ENCODE results near the gene HCST. TPM values are rescaled to one million over a fixed set of nuclear protein-coding genes. Genes with fewer than 3 reads are reported as not detected.

Gene HCST
- total RNA-seq, 2 donors from 2014 or later: 4.9 TPM; not detected in 1

DNA sequence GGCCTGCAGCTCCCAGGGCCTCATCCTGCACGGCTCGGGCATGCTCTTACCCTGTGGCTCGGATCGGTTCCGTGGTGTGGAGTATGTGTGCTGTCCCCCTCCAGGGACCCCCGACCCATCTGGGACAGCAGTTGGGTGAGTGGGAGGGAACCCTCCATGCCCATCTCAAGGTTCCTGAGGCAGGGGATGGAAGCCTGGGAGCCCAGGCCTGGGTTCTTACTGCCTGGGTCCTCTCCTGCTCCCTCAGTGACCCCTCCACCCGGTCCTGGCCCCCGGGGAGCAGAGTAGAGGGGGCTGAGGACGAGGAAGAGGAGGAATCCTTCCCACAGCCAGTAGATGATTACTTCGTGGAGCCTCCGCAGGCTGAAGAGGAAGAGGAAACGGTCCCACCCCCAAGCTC is 30.7 kb upstream of the HCST start:
- Histone ChIP-seq H3K4me3 (no peak overlapping the region), H3K27me3 (replicated peaks; ENCODE audit: insufficient read depth) (no peaks in the 10 kb centered on the region), H3K9me3 (no peaks in the 10 kb centered on the region), H3K27ac (no peak overlapping the region), H3K36me3 (no peaks in the 10 kb centered on the region), H3K4me1 (replicated peaks) (peaks cover 15% of the 10 kb centered on the region)
- WGBS: 90% methylated on average over 11 of the region's 12 CpGs
- no peak for TF ChIP-seq POLR2AphosphoS5 (IDR thresholded peaks at IDR 0.05)
- no peak for TF ChIP-seq POLR2A (IDR thresholded peaks at IDR 0.05)
- TF ChIP-seq, protein P1, sequence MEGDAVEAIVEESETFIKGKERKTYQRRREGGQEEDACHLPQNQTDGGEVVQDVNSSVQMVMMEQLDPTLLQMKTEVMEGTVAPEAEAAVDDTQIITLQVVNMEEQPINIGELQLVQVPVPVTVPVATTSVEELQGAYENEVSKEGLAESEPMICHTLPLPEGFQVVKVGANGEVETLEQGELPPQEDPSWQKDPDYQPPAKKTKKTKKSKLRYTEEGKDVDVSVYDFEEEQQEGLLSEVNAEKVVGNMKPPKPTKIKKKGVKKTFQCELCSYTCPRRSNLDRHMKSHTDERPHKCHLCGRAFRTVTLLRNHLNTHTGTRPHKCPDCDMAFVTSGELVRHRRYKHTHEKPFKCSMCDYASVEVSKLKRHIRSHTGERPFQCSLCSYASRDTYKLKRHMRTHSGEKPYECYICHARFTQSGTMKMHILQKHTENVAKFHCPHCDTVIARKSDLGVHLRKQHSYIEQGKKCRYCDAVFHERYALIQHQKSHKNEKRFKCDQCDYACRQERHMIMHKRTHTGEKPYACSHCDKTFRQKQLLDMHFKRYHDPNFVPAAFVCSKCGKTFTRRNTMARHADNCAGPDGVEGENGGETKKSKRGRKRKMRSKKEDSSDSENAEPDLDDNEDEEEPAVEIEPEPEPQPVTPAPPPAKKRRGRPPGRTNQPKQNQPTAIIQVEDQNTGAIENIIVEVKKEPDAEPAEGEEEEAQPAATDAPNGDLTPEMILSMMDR (IDR thresholded peaks at IDR 0.05): no peak
- intact Hi-C loops (cut with DNase I): no loop called here
- DNase-seq (ENCODE audit: low spot score): no peak

- no peak overlapping the region for H3K27ac ChIP-seq
- DNase-seq (ENCODE audit: low spot score): no peak
- H3K9me3 ChIP-seq: no peaks in the 10 kb centered on the region
- no peak overlapping the region for H3K4me3 ChIP-seq
- intact Hi-C loops (cut with DNase I): no loop called here
- TF ChIP-seq POLR2AphosphoS5 (IDR thresholded peaks at IDR 0.05): no peak
- no peak for TF ChIP-seq POLR2A (IDR thresholded peaks at IDR 0.05)
- TF ChIP-seq, protein P1 (IDR thresholded peaks at IDR 0.05): no peak
- H3K27me3 ChIP-seq (replicated peaks; ENCODE audit: insufficient read depth): no peaks in the 10 kb centered on the region
- no peaks in the 10 kb centered on the region for H3K36me3 ChIP-seq
- peaks cover 15% of the 10 kb centered on the region for H3K4me1 ChIP-seq (replicated peaks)
- 71% methylated on average over 5 of the region's 5 CpGs for WGBS
These were observed 30.1 kb upstream of the HCST start for GRCh38 chr19:35872180-35872579.

DNA sequence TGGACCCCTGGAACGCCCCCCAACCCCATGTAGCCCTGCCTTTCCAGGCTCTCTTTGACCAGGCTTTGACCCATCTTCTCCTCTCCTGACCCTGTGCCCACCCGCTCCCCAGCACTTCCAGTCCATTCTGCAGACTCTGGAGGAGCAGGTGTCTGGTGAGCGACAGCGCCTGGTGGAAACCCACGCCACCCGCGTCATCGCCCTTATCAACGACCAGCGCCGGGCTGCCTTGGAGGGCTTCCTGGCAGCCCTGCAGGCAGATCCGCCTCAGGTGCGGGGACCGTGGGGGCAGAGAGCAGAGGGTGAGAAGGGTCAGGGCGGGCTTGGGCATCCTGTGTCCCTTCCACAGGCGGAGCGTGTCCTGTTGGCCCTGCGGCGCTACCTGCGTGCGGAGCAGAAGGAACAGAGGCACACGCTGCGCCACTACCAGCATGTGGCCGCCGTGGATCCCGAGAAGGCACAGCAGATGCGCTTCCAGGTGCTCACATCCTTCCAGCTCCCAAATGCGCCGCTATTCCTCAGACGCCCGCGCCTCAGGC is 27.9 kb upstream of the HCST start:
- 92% methylated on average over 32 of the region's 32 CpGs for WGBS
- intact Hi-C loops (cut with DNase I): no loop called here
- Histone ChIP-seq H3K4me1 (replicated peaks) (peaks cover 6% of the 10 kb centered on the region), H3K9me3 (no peaks in the 10 kb centered on the region), H3K36me3 (no peaks in the 10 kb centered on the region), H3K27me3 (replicated peaks; ENCODE audit: insufficient read depth) (no peaks in the 10 kb centered on the region), H3K4me3 (no peak overlapping the region), H3K27ac (no peak overlapping the region)
- TF ChIP-seq POLR2A (IDR thresholded peaks at IDR 0.05): no peak
- TF ChIP-seq, protein P1 (IDR thresholded peaks at IDR 0.05): no peak
- TF ChIP-seq POLR2AphosphoS5 (IDR thresholded peaks at IDR 0.05): no peak
- no peak for DNase-seq (ENCODE audit: low spot score)

GRCh38 chr19:35879068-35879467 is 23.3 kb upstream of the HCST start:
- H3K4me3 ChIP-seq: no peak overlapping the region
- no peak overlapping the region for H3K27ac ChIP-seq
- intact Hi-C loops (cut with DNase I): no loop called here
- no peak for TF ChIP-seq POLR2AphosphoS5 (IDR thresholded peaks at IDR 0.05)
- TF ChIP-seq, protein P1 (IDR thresholded peaks at IDR 0.05): no peak
- no peak for TF ChIP-seq POLR2A (IDR thresholded peaks at IDR 0.05)
- WGBS: 50% methylated on average over 20 of the region's 23 CpGs
- DNase-seq (ENCODE audit: low spot score): no peak
- H3K27me3 ChIP-seq (replicated peaks; ENCODE audit: insufficient read depth): no peaks in the 10 kb centered on the region
- no peaks in the 10 kb centered on the region for H3K9me3 ChIP-seq
- H3K4me1 ChIP-seq (replicated peaks): no peaks in the 10 kb centered on the region
- no peaks in the 10 kb centered on the region for H3K36me3 ChIP-seq

DNA sequence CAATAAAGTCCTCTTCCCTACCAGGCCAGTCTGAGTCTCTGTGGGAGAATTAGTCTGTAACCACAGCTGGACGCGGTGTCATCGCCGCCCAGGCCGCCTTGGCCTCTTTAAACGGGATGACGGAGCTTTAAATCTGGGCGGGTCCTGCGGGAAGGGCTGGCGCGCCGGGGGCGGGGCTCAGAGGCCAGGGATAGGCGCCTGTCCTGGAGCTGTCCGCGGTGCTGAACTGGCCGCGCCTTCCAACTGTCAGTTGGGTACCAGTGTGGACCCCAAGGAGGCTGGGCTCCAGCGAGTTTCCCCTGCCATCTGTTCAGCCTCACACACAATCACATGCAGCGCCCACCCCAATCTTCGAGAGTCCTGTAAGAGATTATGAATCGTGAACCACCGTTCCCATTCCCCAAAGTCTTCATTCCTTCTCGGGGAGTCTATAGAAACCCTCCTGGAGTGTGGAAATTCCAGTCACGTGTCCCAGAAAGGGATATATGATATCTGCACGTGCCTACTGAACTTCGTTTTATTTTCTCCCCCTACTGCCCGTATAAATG is 22.5 kb upstream of the HCST start:
- peak; percentile 63 for DNase-seq (ENCODE audit: low spot score)

More for the DNA sequence above, 22.5 kb upstream of the HCST start:
- WGBS: 3% methylated on average over 28 of the region's 28 CpGs
- Histone ChIP-seq H3K4me1 (replicated peaks) (no peaks in the 10 kb centered on the region), H3K27ac (no peak overlapping the region), H3K27me3 (replicated peaks; ENCODE audit: insufficient read depth) (no peaks in the 10 kb centered on the region), H3K4me3 (no peak overlapping the region), H3K36me3 (no peaks in the 10 kb centered on the region), H3K9me3 (no peaks in the 10 kb centered on the region)
- intact Hi-C loops (cut with DNase I): no loop called here
- TF ChIP-seq POLR2AphosphoS5 (IDR thresholded peaks at IDR 0.05): peak; percentile 55
- TF ChIP-seq, protein P1 (IDR thresholded peaks at IDR 0.05): no peak
